ENCODE measurements around the gene CACNG4.

DNA sequence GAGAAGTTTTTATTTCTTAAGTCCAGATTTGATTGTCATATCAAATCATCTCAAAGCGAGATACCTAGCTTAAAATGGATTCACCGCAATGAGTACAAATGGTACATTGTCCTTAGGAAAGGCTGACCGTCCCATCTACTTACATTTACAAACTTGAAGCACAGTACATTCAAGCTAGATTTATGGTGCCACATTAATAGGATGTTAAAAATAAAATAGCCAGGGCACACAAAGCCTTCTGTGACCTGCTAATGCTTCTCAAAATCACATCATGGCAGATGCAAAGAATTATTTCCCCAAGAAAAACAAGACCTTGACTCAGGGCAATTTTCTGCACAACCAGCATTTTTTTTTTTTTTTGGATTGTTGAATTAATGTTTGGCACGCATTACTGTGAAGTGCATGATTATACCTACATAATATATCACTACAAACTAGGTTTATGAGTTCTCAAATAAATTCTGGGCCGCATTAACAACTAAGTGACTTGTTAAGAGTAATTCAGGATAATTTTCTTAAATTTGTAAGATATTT, 105.2 kb downstream of the CACNG4 start:
- no peak for TF ChIP-seq POLR2A (IDR thresholded peaks at IDR 0.05)
- TF ChIP-seq, protein P1, sequence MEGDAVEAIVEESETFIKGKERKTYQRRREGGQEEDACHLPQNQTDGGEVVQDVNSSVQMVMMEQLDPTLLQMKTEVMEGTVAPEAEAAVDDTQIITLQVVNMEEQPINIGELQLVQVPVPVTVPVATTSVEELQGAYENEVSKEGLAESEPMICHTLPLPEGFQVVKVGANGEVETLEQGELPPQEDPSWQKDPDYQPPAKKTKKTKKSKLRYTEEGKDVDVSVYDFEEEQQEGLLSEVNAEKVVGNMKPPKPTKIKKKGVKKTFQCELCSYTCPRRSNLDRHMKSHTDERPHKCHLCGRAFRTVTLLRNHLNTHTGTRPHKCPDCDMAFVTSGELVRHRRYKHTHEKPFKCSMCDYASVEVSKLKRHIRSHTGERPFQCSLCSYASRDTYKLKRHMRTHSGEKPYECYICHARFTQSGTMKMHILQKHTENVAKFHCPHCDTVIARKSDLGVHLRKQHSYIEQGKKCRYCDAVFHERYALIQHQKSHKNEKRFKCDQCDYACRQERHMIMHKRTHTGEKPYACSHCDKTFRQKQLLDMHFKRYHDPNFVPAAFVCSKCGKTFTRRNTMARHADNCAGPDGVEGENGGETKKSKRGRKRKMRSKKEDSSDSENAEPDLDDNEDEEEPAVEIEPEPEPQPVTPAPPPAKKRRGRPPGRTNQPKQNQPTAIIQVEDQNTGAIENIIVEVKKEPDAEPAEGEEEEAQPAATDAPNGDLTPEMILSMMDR (IDR thresholded peaks at IDR 0.05): no peak
